Loucy (cell line): ENCODE data around the gene PDE8A.

Experiments used
- CTCF ChIP-seq: fragments of 200-600 bp; sonication (generic); conservative IDR thresholded peaks from 2 replicates; pipeline ENCODE4 v1.5.1; 2014; ENCODE audit warnings: mild to moderate bottlenecking, antibody characterized with exemption, low read length
- EZH2phosphoT487 ChIP-seq: fragments of 200-600 bp; IDR thresholded peaks from 2 replicates; pipeline ENCODE4 v1.6.1; 2018; ENCODE audit warnings: antibody characterized with exemption, mild to moderate bottlenecking, moderate library complexity, borderline replicate concordance

GRCh38 chr15:85022860-85023403 lies 41.3 kb downstream of the PDE8A start:
- TF ChIP-seq CTCF, result no peak
- TF ChIP-seq EZH2phosphoT487, result no peak
